GM18907 (cell line): ENCODE data around the gene TSSC4.

Experiments used
- ATAC-seq: cut with Tn5 transposase; IDR thresholded peaks from one replicate; pipeline ENCODE4 v1.9.1; 2021; ENCODE audit warnings: mild to moderate bottlenecking, moderate library complexity; ENCODE audit not compliant: unreplicated experiment

The TSSC4 gene

DNA sequence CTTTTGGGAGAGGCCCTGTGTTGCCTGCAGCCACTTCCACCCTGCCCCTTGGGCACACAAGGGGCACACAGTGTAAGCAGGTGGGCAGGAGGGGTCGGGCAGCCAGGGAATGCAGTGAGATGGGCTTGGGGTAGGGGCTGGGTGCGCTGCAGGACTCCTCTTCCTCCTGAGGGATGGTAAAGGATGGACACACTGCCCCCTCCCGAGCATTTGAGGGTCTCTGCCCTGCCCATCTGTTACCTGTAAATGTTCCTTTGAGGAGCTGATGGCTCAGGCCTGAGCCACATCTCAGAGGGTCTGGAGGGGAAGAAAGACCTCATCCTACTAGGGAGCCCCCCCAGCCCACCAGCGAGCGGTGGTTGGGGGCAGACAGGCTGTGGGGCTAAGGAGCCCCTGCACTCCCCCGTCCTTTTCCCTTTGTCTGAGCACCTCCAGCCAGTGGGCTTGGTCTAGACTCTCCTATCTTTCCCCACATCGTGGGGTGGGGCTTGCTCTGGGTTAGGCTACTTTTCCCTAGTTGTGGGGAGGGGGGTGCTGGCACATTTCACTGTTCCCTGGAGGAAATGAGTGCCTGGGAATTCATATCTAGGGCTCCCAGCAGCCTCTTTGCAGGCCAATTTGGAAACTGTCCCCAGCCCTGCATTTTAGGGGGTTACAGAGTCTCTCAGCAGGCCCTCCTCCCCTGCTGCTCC is 1.7 kb upstream of the TSSC4 start:
- ATAC-seq: no peak

DNA sequence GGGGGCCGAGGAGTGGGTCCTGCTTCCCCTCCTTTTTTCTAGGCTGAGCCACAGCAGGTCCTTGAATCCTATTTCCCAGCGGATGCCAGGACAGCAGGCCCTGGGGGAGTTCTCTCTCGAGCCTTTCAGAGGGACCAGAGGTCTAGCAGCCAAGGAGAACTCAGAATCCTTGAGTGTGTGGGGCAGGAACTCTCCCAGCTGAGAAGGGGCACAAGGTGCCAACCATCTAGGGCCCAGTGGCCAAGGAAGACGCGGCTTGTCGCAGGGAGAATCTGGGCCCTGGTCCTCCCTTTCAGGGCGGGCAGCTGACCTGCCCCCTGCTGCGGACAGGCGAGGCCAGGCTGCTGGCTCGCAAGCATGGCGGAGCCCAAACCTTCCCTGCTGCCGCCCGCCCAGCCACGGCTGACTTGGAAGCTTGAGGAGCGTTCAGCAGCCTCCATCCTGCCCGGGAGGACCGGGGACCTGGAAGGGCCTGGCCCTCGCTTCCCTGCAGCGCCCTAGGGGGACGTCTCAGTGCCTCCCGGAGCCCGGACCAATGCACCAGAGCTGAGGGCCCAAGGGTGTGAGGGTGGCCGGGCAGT is 972 bp upstream of the TSSC4 start:
- ATAC-seq: peak; percentile 9

GRCh38 chr11:2400762-2401435 is 349 bp downstream of the TSSC4 start:
- ATAC-seq: no peak

DNA sequence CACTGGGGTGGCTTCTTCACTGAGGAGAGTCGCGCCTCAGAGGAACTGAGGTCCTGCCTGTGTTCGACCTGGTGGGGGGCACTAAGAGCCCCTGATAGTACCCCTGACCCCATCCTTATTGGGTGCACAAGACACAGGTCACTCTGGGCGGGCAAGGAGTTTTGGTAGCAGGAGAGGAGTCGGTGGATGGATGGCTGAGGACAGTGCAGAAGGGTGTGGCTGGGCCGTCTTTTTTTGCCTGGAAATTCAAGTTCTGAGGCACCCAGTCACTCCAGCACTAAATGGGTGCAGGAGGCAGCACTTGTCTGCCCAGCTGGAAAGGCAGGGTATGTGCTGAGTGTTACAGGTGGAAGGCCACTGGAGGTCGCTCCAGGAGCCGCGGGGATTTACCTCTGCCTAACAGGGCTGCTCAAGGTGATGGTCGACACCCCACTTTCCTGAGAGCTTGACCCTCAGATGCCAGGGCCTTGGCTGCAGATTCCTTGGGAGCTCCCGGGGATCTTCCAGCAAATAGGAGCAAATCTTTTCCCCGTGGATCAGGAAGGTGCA is 960 bp downstream of the TSSC4 start:
- ATAC-seq: no peak

DNA sequence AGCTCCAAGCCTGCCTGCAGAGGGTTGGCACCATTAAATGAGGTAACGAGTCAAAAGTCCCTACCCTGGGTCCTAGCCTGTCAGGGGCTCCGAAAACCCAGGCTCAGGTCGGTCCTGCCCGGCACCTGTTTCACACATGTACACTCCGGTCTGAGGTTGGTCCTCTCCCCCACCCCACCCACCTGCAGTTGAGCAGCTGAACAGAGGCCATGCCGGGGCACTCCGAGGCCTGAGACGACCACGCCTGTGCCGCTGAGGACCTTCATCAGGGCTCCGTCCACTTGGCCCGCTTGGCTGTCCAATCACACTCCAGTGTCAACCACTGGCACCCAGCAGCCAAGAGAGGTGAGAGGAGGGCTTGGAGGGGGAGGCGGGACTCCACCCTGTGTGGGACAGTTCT is 1.6 kb downstream of the TSSC4 start:
- no peak for ATAC-seq

GRCh38 chr11:2402890-2403645 is 2.5 kb downstream of the TSSC4 start:
- no peak for ATAC-seq

GRCh38 chr11:2404735-2405196 is 4.2 kb downstream of the TSSC4 start:
- ATAC-seq: no peak

DNA sequence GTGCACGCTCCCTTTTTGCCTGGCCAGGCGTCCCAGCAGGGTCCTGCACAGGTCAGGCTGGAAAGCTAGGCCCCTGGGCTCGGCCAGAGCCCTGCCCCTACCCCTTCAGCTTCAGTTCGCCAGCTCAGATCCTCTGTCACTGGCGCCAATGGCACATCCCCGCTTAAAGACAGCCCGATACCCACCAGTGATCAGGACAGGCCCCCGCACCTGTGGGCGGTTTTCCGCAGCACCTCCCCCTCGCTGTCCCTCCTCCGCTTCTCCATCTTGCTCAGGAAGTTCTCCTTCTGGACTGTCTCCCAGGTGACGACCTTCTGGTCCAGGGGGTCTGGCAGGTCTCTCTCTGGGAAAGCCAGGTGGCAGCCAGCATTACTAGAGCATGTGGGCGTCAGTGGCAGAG is 5.9 kb downstream of the TSSC4 start:
- no peak for ATAC-seq

- ATAC-seq: no peak
These were observed 6.4 kb downstream of the TSSC4 start for GRCh38 chr11:2406878-2407410.

DNA sequence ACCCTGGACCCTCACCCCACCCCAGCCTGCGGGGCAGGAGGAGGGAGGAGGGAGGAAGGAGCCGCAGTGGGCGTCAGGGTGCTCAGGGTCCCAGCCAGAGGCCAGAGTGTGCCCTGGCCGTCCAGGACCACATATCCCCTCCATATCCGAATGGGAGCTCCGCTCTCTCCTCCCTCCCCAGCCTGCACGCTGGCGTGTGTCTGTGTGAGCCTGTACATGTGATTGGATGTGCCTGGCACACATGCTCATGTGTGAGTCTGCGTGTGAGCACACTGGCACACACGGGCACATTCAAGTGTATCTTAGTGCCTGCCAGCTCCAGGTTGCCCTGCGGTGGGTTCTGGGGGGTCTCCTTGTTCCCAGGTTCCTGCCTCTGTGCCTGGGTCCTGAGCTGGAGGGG is 8.1 kb downstream of the TSSC4 start:
- ATAC-seq: no peak

GRCh38 chr11:2409126-2409525 is 8.6 kb downstream of the TSSC4 start:
- ATAC-seq: no peak

DNA sequence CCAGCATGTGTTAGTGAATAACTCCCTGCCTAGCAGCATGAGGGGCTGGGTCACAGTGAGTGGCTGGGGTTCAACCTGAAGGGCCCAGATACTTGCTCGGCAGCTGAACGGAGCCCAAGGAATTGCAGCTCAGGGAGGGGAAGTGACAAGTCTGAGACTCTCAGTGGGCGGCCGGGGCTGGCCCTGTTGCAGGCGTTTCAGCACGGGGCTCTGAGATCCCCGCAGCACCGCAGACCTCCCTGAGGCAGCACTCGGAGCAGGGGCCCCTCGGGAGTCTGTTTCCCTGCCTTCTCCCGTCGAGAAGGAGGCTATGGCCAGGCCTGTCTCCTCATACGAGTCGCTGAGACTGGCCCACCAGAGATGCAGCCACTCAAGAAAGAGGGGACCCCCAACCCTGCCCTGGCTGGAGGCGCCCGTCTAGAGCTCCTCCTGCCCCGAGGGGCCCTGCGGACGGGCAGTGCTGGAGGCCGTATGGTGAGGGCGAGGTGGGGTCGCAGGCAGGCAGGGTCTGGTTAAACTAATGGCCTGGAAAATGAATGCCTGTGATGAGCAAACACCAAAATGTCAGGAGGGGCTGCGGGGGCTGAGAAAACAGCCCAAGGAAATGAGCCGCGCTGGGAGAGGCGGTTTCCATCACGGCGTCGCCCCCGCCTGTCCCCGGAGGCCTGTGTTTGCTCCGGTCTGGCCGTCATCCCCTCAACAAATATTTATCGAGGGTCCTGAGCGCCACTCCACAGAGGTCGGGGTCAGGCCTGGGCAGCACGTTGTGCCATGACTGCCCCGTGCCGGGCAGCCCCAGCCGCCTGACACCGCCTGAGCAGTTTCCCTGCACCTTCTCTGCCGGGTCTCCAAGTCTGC is 9.3 kb downstream of the TSSC4 start:
- no peak for ATAC-seq

GRCh38 chr11:2410616-2411015 is 10.1 kb downstream of the TSSC4 start:
- ATAC-seq: no peak

DNA sequence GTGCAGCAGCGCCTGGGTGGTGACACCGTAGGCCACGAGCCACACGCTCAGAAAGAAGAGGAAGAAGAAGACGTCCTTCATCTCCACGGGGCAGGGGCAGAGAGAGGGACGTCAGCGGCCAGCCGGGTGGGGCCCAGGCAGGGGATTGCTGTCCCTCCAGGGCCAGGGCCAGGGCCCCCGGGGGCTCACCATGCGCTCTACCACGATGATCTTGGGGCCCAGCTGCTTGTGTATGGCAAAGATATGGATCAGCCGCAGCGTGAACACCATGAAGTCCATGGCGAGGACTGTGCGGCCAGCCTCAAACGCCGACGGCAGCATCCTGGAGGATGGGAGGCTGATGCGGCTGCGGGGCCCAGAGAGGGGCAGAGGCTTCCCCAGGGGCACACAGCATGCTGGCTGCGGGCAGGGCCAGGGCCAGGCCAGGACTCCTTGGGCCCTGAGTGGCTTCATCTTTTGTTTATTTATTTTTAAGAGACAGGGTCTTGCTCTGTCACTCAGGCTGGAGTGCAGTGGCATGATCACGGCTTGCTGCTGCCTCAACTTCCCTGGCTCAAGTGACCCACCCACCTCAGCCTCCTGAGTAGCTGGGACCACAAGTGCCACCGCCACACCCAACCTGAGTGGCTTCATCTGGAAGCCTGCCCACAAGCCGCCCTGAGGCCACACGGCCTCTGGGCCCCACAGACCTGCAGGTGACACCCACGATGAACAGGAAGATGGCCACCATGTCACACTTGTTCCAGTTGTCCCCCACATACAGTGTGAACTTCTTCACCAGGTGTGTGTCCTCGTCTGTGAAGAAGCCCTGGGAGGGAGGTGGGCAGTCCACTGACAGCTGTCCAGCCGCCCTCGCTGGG is 11.1 kb downstream of the TSSC4 start:
- no peak for ATAC-seq

GRCh38 chr11:2412323-2412722 is 11.8 kb downstream of the TSSC4 start:
- ATAC-seq: no peak

DNA sequence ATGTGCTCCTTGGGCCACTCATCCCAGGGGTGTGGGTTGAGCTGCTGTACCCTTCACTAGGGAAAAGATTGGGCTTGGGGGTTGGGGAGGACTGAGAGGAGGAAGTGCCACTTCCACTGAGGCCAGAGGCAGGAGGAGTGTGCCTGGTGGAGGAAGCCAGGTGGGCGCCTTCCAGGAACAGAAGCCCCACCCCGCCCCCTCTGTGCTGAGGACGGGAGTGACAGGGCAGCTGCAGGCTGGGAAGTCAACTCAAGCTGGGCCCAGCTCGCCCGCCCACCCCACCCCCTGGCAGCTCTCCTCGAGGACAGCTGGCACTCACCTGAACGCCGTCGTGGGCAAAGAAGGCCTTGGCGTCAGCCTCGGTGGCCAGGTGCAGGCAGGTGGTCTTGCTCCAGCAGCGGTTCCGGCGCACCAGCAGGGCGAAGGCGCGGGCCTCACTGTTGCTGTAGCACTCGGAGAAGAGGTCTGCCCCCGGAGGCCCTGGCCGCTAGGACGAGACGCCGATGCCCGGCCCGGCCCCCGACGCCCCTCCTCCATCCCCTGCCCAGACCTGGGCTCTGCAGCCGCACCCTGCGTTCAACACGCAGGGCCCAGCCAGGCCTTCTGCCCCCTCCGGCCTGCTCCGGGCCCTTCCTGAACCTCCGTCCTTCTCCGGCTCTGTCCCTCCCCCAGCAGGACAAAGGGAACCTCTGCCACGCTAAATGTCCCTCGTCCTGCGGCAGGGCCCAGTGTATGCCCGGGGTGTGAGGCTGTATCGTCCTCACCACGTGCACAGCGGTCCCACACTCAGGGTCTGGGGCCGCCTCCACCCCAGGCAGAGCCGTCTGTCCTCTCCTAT is 13.4 kb downstream of the TSSC4 start:
- no peak for ATAC-seq

- no peak for ATAC-seq
These were observed 14.1 kb downstream of the TSSC4 start for GRCh38 chr11:2414616-2415015.

DNA sequence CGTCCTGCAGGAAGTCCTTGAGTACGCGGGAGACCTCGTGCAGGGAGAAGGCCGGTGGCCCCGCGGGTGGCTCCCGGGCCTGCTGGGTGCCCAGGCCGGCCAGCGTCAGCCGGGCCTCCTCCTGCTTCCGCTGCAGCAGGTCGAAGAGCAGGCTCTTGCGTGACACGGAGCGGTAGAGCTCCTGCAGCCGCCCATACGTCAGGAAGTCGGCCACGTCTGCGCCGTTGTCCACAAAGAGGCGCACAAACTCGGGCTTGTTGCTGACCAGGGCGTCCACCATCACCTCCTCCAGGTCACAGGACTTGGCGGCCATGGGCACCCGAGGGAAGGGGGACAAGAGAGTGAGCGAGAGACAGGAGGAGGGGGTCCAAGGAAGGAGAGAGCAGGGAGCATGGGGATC is 14.6 kb downstream of the TSSC4 start:
- ATAC-seq: no peak
